Medulla oblongata (tissue), 1 donor: ENCODE measurements around the gene GPRC5A.

Experiments used
- DNase-seq: peaks from one replicate; pipeline ENCODE4 v3.0.0-alpha.2; 2015; ENCODE audit errors: extremely low spot score

The GPRC5A gene

GRCh38 chr12:12885096-12885792 lies 6.1 kb upstream of the GPRC5A start:
- DNase-seq = no peak

DNA sequence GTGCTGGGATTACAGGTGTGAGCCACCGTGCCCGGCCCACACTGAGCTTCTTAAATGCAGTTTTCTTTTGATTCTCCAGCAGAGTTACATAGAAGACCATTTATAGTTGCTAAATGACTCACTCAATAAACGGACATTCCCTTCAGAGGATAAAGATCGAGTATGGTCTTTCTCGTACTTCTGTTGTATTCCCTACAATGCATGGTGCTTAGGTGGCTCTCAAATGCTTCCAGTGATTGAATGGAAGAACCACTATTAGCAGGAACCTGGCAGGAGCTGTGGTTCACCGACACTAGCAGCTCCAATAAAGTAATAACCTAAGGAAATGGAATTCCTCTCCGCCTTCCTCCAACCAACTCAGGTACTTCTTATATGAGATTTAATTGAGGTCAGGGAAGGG lies 3.9 kb upstream of the GPRC5A start:
- DNase-seq = no peak

DNA sequence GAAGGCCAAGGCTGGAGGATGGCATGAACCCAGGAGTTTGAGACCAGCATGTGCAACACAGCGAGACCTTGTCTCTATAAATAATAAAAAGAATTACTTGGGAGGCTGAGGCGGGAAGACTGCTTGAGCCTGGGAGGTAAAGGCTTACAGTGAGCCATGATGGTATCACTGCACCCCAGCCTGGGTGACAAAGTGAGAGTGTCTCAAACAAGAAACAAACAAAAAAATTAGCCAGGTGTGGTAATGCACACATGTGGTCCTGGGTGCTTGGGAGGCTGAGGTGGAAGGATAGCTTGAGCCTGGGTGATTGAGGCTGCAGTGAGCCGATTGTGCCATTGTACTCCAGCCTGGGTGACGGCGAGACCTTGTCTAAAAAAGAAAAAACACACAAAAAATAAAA lies 1.7 kb upstream of the GPRC5A start:
- no peak for DNase-seq

DNA sequence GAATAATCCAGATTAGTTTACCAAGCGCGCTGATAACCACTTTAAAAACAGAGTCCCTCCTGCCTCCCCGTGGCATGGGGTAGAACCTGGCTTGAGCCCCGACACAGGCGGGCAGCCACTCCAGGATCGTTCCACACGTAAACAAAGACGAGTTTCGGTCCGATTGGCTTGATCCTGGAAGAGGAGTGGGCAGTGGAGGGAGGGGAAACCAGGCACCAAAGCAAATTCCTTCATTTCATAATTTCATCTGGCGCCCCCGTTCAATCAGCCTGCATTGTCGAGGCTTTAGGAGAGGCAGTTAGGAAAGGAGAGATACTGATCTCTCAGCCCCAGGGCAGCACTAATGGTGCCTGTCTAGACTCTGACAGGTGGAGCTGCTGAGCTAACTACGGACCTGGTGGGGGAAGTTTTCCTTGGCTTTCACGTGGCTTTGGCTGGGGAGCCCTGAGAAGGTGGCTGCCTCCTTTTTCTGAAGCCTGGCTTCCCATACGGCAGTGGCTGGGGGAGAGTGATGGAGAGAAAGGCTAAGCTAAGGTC lies 751 bp upstream of the GPRC5A start:
- peak; percentile 31 for DNase-seq

GRCh38 chr12:12891881-12892355 lies 556 bp downstream of the GPRC5A start:
- no peak for DNase-seq

DNA sequence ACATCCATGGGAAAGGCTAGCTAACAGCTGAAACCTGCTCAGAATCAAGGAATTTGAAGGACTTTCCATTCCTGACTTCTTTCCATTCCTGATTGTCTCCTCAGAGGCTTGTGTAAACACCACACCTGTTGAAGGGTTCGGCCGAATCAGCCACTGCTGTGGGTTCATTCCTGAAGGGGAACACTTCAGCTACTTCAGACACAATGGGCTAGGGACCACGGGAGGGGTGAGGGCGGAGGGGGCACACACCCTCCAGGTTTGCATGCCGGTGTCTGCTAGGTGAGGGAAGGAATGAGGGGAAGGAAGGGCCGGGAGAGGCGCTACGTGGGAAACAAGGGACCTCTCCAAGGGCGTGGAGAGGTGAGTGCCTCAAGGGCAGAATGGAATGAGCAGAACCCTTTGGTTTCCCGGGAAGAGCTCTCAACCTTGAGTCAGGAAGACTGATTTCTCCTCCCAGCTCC lies 1.3 kb downstream of the GPRC5A start:
- DNase-seq = no peak

DNA sequence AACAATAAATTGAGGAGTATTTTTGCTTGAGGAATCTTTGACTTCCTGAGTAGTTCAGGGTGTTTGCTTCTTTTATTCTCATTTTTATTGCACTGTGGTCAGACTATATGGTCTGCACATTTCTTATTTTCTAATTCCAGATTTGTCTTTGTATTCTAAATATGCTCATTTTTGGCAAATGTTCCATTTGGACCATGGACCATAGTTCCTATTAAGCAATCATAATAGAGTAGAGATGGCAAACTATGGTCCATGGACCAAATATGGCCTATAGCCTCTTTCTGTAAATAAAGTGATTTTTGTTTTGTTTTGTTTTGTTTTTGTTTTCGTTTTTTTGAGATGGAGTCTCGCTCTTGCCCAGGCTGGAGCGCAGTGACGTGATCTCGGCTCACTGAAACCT lies 2.1 kb downstream of the GPRC5A start:
- DNase-seq = no peak

DNA sequence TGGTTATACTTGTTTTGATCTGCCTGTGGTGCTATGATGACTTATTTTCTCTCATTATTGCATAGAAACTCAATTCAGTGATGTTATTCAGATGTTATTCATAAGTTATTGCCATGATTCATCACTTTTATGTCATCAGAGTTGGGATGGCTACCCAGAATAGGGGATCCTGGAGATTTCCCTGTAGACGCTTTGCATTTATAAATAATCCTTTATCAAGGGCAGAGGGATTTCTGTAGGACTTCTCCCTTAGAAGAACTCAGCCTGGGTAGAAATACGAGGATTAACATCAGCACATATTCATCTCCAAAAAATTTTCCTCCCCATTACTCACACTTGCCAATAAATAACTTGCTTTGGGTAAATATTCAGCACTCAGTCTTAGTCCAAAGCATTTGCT lies 4.9 kb downstream of the GPRC5A start:
- DNase-seq = no peak

DNA sequence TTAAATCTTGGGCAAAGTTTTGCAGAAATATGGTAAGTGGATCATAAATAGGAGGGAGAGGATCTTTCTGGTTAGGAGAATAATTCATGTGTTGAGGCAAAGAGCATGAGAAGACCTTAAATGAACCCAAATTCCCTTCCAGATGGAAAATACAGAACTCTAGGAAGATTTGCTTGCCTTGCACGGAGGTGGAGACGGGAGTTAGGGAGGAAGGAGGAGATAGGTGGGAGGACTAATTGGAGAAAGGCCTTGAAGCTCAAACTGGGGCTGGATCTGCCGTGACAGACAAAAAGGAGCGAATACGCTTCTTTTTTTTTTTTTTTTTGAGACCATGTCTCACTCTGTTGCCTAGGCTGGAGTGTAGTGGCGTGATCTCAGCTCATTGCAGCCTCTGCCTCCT lies 5.9 kb downstream of the GPRC5A start:
- no peak for DNase-seq

- no peak for DNase-seq
These were observed 6.9 kb downstream of the GPRC5A start for GRCh38 chr12:12898136-12898717.

GRCh38 chr12:12898911-12899511 lies 7.6 kb downstream of the GPRC5A start:
- no peak for DNase-seq

- no peak for DNase-seq
These were observed 8.4 kb downstream of the GPRC5A start for GRCh38 chr12:12899530-12900380.

GRCh38 chr12:12900786-12901157 lies 9.4 kb downstream of the GPRC5A start:
- no peak for DNase-seq

DNA sequence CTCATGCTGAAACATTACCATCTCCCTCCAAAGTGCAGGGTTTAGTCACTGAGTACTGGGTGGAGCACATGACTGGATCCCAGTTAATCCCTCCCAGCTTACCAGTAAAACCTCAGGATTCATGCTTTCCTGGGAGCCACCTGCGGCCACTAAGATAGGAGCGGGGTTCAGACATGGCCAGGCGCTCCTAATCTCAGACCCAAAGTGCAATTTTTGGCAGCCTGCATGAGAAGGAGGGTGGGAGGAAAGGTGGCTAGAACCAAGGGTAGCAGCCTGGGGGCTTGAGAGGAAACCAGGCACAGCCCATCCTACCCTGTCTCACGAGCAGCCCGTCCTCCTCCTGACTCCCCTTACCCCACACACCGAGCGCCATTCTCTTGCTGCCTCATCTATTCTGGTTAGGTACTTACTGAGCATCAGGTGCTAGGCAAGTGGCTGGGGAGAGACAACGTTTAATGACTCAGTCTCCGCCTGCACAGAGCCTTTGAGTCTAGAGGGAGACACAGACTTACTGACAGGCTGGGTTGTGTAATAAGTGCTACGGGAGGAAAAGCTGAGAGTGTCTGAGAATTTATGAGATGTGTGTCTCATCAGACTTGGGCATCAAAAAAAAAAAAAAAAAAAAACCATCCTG lies 9.9 kb downstream of the GPRC5A start:
- DNase-seq = no peak

DNA sequence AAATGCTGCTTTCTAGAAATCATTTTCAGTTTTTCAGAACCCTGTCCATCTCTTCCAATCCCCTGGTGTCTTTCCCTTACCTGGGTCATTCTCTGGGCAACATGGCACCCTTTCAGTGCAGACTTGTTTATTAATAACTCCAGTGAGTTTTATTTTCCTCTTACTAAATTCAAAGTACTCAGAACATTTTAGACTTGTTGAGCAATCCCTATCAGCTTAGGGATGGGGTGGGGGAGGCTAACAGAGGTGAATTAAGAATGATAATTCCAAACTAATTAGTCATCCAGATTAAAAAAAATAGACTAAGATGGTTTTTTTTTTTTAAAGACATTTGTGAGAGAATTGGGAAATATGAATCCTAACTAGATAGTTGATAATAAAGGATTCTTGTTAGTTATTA lies 10.7 kb downstream of the GPRC5A start:
- DNase-seq = no peak

DNA sequence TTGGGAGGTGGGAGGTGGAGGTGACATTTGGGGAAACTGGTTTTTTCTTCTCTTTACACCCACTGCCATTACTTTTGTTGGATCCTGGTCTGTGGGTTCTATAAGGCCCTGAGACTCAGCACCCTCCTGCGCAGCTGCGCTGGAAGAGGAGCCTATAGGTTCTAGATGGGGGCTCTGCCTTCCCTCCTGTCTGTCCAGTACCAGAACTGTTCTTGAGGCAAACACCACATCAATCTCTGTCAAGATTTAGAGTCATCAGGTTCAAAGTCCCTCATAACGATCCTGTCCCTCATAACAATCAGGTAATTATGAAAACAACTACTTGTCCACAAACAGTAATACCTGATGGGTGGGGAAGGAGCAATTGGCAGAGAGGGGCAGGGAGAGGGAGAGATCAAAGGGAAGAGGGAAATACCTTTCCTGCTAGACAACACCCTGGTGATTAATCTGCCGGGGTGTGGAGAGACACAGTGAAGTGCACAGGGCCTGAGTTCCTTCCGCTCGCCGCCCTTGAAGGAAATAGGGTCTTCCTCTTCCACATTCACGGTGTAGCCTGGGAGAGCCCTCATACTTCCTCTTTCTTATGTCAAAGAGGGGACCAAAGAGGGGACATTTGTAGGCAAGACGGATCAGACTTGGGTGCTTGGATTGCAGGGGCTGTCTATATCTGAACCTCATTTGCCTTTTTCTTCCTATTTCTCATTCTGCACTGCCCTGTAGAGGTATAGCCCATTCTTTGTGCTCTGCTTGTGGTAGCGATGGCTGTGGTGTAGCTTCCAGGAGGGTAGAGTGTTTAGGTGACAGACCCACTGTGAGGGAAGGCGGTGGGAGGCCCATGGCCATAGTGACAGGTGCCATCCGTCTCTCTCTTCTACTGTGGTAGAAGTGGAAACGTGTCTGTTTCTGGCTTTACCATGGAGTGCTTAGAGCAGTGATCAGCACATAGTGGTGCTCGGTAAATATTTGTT lies 12.6 kb downstream of the GPRC5A start:
- DNase-seq = no peak

DNA sequence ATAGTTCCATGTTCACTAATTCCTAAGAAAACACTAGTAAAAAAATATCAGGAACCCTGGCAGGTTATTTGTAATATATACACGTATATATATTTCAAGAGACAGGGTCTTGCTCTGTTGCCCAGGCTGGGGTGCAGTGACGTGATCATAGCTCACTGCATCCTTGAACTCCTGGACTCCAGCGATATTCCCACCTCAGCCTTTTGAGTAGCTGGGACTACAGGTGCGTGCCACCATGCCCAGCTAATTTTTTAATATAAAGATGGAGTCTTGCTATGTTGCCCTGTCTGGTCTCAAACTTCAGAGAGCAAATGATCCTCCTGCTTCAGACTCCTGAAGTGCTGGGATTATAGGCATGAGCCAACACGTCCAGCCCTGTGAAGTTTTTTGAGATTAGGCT lies 16.2 kb downstream of the GPRC5A start:
- DNase-seq = no peak

GRCh38 chr12:12908252-12908651 lies 16.9 kb downstream of the GPRC5A start:
- DNase-seq = no peak

- no peak for DNase-seq
These were observed 17.3 kb downstream of the GPRC5A start for GRCh38 chr12:12908711-12909110.

DNA sequence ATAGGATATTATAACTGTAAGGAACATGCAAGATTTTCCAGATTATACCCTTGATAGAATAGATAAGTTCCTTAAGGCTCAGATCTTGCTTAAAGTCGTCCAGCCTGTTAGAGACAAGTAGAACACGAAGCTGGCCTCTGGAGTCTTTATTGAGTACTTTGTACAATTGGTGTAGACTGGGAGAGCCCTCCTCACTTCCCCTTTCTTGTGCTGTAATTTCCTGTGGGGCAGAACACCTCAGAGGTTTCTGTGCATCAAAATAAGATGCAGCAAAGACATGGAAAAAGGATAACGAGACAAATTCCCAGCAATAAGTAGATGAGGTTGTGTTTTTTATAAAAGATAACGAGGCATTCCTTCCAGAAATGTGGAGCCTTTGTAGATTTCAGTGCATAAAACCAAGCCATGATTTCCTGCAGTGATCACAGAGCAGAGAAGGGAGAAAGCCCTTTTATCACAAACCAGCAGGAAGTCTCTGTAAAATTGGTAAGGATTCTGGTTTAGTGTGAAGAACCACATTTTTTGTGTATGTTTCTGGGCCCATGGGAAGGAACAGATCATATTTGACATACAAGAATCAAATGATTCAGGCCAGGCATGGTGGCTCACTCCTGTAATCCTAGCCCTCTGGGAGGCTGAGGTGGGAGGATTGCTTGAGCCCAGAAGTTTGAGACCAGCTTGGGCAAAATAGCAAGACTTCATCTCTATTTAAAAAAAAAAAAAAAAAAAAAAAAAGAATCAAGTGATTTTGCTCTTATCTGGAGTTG lies 18.0 kb downstream of the GPRC5A start:
- no peak for DNase-seq
